DND-41 (cell line): ENCODE measurements around the gene NCLN.

Experiments used
- CTCF ChIP-seq: IDR thresholded peaks from 2 replicates; pipeline ENCODE4 v1.5.1; 2012; ENCODE audit warnings: borderline replicate concordance, low read length, moderate library complexity, mild to moderate bottlenecking; ENCODE audit not compliant: poor library complexity, severe bottlenecking; ENCODE audit errors: extremely low read depth
- EZH2 ChIP-seq: IDR thresholded peaks from 3 replicates; pipeline ENCODE4 v1.6.1; 2012; ENCODE audit warnings: borderline replicate concordance, low read depth, mild to moderate bottlenecking, moderate library complexity, low read length, inconsistent platforms; ENCODE audit not compliant: severe bottlenecking

GRCh38 chr19:3188627-3189596 is 3.2 kb downstream of the NCLN start:
- no peak for TF ChIP-seq EZH2
- no peak for TF ChIP-seq CTCF
